IPS DF 6.9 (cell line): ENCODE results near the gene PRSS33.

ENCODE experiments used
- DNase-seq: peaks from one replicate; pipeline ENCODE4 v3.0.0-alpha.2; 2013; ENCODE audit warnings: low read depth, low spot score
- H3K27ac ChIP-seq: one replicate; pipeline ENCODE4 v1.5.1; 2013; ENCODE audit warnings: low read length, control low read depth
- H3K27me3 ChIP-seq: 2 replicates; pipeline ENCODE4 v1.6.1; 2013; ENCODE audit warnings: mild to moderate bottlenecking, low read length; ENCODE audit not compliant: control insufficient read depth, insufficient read depth
- H3K36me3 ChIP-seq: 2 replicates; pipeline ENCODE4 v1.6.1; 2013; ENCODE audit warnings: low read length; ENCODE audit not compliant: control insufficient read depth, insufficient read depth
- H3K4me1 ChIP-seq: 2 replicates; pipeline ENCODE4 v1.6.1; 2013; ENCODE audit warnings: low read length; ENCODE audit not compliant: control insufficient read depth, insufficient read depth
- H3K4me3 ChIP-seq: 2 replicates; pipeline ENCODE4 v1.5.1; 2013; ENCODE audit warnings: mild to moderate bottlenecking, low read length
- H3K9me3 ChIP-seq: 2 replicates; pipeline ENCODE4 v1.6.1; 2013; ENCODE audit warnings: low read length, inconsistent platforms; ENCODE audit not compliant: control insufficient read depth, insufficient read depth
- WGBS: extraction: QIAGEN DNeasy Blood & Tissue Kit; methylation state at CpG from one replicate; pipeline ENCODE4 v1.1.7; 2013; ENCODE audit warnings: mixed read lengths, missing lambda C conversion rate; ENCODE audit not compliant: insufficient read length, insufficient coverage; 5-methylcytosine and 5-hydroxymethylcytosine counted together

Gene PRSS33

GRCh38 chr16:2828521-2828840 is 41.1 kb upstream of the PRSS33 start:
- WGBS, result no CpG with 5 or more reads among the region's 8 CpGs
- 0 out of 2 replicates have a peak, but pooled peaks cover 1% of the 10 kb centered on the region for H3K4me1 ChIP-seq
- no peak for DNase-seq
- H3K4me3 ChIP-seq, result no peak overlapping the region
- no peaks in the 10 kb centered on the region for H3K36me3 ChIP-seq
- no peaks in the 10 kb centered on the region for H3K27me3 ChIP-seq
- no peaks in the 10 kb centered on the region for H3K9me3 ChIP-seq
- no peak overlapping the region for H3K27ac ChIP-seq

- Histone ChIP-seq H3K4me3 (no peak overlapping the region), H3K27me3 (no peaks in the 10 kb centered on the region), H3K27ac (no peak overlapping the region), H3K36me3 (no peaks in the 10 kb centered on the region), H3K4me1 (0 out of 2 replicates have a peak, but pooled peaks cover 1% of the 10 kb centered on the region), H3K9me3 (no peaks in the 10 kb centered on the region)
- DNase-seq, result no peak
- no CpG with 5 or more reads among the region's 14 CpGs for WGBS
Observed at GRCh38 chr16:2827831-2828520, 40.6 kb upstream of the PRSS33 start.

DNA sequence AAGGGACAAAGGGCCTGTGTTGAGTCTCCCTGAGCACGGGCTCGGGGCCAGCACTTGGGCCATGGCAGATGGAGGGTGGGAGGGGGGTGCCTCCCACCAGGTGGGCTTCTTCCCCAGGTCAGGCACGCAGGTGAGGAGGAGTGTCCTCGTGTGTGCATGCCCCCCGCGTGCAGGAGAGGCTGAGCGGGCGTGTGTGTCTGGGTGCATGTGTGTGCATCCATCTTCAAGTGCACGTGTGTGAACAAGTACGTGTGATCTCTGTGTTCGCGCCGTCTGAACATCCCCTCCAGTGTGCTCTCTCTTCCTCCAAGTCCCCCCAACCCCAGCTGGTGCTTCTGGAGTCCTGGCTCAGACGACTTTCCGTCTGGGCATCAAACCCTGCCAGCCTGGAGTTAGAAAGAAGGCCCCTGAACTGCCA is 40.0 kb upstream of the PRSS33 start:
- no CpG with 5 or more reads among the region's 15 CpGs for WGBS
- no peak for DNase-seq
- no peaks in the 10 kb centered on the region for H3K9me3 ChIP-seq
- H3K4me1 ChIP-seq, result 0 out of 2 replicates have a peak, but pooled peaks cover 1% of the 10 kb centered on the region
- no peak overlapping the region for H3K27ac ChIP-seq
- no peak overlapping the region for H3K4me3 ChIP-seq
- H3K36me3 ChIP-seq, result no peaks in the 10 kb centered on the region
- no peaks in the 10 kb centered on the region for H3K27me3 ChIP-seq

DNA sequence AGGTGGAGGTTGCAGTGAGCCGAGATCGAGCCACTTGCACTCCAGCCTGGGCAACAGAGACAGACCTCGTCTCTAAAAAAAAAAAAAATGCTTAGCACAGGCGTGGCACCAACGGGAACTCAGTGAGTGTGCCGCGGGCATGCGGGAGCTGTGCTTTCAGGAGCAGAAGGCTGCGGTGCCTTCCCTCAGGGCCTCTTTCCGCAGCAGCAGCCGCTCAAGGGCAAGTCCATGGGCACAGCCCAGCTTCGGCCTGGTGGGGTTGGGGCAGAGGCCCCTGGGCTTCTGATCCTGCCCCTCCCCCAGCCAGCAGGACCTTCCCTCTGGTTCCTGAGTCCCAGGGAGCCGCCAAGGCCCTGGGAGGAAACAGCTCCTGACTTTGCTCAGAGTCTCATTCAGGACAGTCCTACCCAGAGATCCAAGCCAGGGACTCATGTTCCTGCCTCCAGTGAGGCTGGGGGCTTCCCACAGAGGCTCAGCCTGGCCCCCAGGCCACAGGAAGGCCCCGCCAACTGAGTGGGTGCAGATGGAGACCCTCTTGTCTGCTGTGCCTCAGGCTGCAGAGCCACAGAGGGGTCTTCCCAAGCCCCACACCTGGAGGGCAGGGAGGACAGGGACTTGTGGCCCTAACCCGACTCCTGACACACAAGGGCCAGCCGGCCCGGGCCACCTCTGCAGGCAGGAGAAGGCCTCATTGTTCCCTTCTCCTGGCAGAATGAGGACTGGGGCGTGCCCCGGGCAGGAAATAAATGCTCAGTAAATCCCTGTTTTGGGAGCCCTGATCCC is 39.4 kb upstream of the PRSS33 start:
- Histone ChIP-seq H3K4me1 (0 out of 2 replicates have a peak, but pooled peaks cover 1% of the 10 kb centered on the region), H3K36me3 (no peaks in the 10 kb centered on the region), H3K27ac (no peak overlapping the region), H3K27me3 (no peaks in the 10 kb centered on the region), H3K9me3 (no peaks in the 10 kb centered on the region), H3K4me3 (no peak overlapping the region)
- DNase-seq, result no peak
- WGBS, result no CpG with 5 or more reads among the region's 19 CpGs

GRCh38 chr16:2825906-2826305 is 38.5 kb upstream of the PRSS33 start:
- Histone ChIP-seq H3K36me3 (no peaks in the 10 kb centered on the region), H3K9me3 (no peaks in the 10 kb centered on the region), H3K27ac (no peak overlapping the region), H3K27me3 (no peaks in the 10 kb centered on the region), H3K4me3 (no peak overlapping the region), H3K4me1 (no peaks in the 10 kb centered on the region)
- no peak for DNase-seq
- WGBS, result no CpG with 5 or more reads among the region's 11 CpGs

DNA sequence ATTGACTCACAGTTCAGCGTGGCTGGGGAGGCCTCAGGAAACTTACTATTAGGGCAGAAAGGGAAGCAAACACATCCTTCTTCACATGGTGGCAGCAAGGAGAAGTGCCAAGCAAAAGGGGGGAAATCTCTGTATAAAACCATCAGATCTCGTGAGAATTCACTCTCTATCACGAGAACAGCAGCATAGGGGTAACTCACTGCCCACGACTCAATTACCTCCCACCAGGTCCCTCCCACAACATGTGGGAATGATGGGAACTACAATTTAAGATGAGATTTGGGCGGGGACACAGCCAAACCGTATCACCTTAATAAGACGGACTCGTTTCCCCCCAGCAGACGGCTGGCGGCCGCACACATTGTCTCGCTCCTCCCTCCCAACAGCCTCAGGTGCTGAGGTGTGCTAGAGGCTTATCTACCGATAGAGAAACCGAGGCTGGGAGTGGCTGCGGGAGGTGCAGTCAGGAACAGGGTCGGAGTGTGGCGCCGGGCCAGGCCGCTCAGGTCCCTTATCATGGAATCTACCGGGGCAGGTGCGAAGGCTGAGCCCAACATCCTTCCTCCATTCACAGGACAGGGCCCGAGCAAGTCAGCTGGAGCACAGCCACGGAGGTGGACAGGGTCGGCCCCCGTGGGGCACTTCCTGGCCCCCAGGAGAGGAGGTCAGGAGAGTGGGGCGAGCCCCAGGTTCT is 37.8 kb upstream of the PRSS33 start:
- WGBS, result no CpG with 5 or more reads among the region's 26 CpGs
- Histone ChIP-seq H3K4me1 (no peaks in the 10 kb centered on the region), H3K9me3 (no peaks in the 10 kb centered on the region), H3K4me3 (no peak overlapping the region), H3K36me3 (no peaks in the 10 kb centered on the region), H3K27me3 (no peaks in the 10 kb centered on the region), H3K27ac (no peak overlapping the region)
- no peak for DNase-seq

- DNase-seq, result no peak
- Histone ChIP-seq H3K27ac (no peak overlapping the region), H3K4me1 (no peaks in the 10 kb centered on the region), H3K9me3 (no peaks in the 10 kb centered on the region), H3K4me3 (no peak overlapping the region), H3K27me3 (no peaks in the 10 kb centered on the region), H3K36me3 (no peaks in the 10 kb centered on the region)
- WGBS, result no CpG with 5 or more reads among the region's 10 CpGs
Observed at GRCh38 chr16:2824626-2825025, 37.3 kb upstream of the PRSS33 start.

DNA sequence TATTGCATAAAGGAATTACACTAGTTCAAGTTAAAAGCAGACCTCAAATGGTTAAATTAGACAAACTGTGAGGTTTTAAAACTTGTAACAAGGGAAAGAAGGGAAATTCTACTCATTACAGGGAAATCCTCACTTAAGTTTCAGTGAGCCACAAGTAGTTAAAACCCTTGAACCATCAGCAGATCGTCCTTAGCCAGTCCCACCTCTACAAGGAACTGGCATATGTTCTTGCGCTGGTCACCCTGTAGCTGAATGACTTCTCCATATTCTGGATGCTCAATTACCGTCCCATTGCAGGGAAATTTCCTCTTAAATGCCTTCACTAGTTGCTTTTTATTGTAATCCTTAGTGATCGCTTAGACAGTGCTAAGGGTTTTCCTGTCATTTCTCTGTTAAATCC is 35.1 kb upstream of the PRSS33 start:
- WGBS, result no CpG with 5 or more reads among the region's 4 CpGs

GRCh38 chr16:2822158-2822495 is 34.8 kb upstream of the PRSS33 start:
- Histone ChIP-seq H3K27ac (no peak overlapping the region), H3K9me3 (no peaks in the 10 kb centered on the region), H3K36me3 (no peaks in the 10 kb centered on the region), H3K4me3 (no peak overlapping the region), H3K27me3 (no peaks in the 10 kb centered on the region), H3K4me1 (no peaks in the 10 kb centered on the region)
- DNase-seq, result no peak
- WGBS, result no CpG with 5 or more reads among the region's 8 CpGs

More for the DNA sequence above, 35.1 kb upstream of the PRSS33 start:
- H3K27ac ChIP-seq, result no peak overlapping the region
- DNase-seq, result no peak
- H3K4me1 ChIP-seq, result no peaks in the 10 kb centered on the region
- no peaks in the 10 kb centered on the region for H3K27me3 ChIP-seq
- H3K36me3 ChIP-seq, result no peaks in the 10 kb centered on the region
- no peaks in the 10 kb centered on the region for H3K9me3 ChIP-seq
- H3K4me3 ChIP-seq, result no peak overlapping the region

DNA sequence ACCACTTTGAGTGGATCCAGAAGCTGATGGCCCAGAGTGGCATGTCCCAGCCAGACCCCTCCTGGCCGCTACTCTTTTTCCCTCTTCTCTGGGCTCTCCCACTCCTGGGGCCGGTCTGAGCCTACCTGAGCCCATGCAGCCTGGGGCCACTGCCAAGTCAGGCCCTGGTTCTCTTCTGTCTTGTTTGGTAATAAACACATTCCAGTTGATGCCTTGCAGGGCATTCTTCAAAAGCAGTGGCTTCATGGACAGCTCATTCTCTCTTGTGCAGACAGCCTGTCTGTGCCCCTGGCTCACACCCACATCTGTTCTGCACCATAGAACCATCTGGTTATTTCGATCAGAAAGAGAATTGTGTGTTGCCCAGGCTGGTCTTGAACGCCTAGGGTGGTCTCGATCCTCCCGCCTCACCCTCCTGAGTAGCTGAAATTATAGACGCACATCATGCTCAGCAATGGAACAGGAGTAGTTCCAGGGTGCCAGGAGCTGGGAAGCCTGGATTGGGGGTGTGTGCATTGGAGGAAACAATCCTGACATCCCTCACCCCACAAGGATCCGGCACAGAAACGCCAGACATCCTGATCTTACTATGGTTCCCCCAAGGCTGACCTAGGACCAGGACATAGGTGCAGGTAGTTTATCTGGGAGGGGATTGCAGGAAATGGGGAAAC is 34.3 kb upstream of the PRSS33 start:
- Histone ChIP-seq H3K4me1 (no peaks in the 10 kb centered on the region), H3K36me3 (no peaks in the 10 kb centered on the region), H3K9me3 (no peaks in the 10 kb centered on the region), H3K4me3 (no peak overlapping the region), H3K27me3 (no peaks in the 10 kb centered on the region), H3K27ac (no peak overlapping the region)
- DNase-seq, result no peak
- no CpG with 5 or more reads among the region's 9 CpGs for WGBS
